Thyroid gland (tissue), 4 donors: ENCODE data around the gene IQGAP2.

Experiments used
- POLR2A ChIP-seq, 2 donors: fragments of 450-650 bp; IDR thresholded peaks; one replicate each; pipeline ENCODE4 v1.6.1; 2017; ENCODE audit warnings: antibody characterized with exemption in 2 of 2, mild to moderate bottlenecking in 2 of 2, moderate library complexity in 1 of 2
- TF ChIP-seq, protein P1 (sequence below), 6 experiments: fragments of 200-600 bp in 3 of 6; fragments of 450-650 bp in 3 of 6; sonication (generic) in 3 of 6; IDR thresholded peaks; one replicate each; pipeline ENCODE4 v1.5.1; 2016 to 2019; ENCODE audit warnings: antibody characterized with exemption in 6 of 6, mild to moderate bottlenecking in 2 of 6, inconsistent platforms in 1 of 6, moderate library complexity in 1 of 6

DNA sequence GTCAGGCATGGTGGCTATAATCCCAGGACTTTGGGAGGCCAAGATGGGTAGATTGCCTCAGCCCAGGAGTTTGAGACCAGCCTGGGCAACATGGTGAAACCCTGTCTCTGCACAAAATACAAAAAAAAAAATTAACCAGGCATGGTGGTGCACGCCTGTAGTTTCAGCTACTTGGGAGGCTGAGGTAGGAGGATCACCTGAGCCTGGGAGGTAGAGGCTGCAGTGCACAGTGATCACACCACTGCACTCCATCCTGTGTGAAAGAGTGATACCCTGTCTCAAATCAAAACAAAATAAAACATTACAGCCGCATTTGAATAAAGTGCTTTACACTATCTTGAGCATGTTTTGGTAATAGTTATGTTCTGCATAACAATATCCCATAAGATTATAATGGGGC, 74.0 kb downstream of the IQGAP2 start:
- no peak for TF ChIP-seq POLR2A (IDR thresholded peaks at IDR 0.05)
- TF ChIP-seq, protein P1, sequence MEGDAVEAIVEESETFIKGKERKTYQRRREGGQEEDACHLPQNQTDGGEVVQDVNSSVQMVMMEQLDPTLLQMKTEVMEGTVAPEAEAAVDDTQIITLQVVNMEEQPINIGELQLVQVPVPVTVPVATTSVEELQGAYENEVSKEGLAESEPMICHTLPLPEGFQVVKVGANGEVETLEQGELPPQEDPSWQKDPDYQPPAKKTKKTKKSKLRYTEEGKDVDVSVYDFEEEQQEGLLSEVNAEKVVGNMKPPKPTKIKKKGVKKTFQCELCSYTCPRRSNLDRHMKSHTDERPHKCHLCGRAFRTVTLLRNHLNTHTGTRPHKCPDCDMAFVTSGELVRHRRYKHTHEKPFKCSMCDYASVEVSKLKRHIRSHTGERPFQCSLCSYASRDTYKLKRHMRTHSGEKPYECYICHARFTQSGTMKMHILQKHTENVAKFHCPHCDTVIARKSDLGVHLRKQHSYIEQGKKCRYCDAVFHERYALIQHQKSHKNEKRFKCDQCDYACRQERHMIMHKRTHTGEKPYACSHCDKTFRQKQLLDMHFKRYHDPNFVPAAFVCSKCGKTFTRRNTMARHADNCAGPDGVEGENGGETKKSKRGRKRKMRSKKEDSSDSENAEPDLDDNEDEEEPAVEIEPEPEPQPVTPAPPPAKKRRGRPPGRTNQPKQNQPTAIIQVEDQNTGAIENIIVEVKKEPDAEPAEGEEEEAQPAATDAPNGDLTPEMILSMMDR (IDR thresholded peaks at IDR 0.05) = no peak
